GM12878 (cell line): ENCODE data around the gene CCDC177. TPM values are rescaled to one million over a fixed set of nuclear protein-coding genes. Genes with fewer than 3 reads are reported as not detected.
A peak's percentile ranks its signal among the peaks of the same experiment; 100 is the strongest.

ENCODE experiments used
- BCL3 ChIP-seq: IDR thresholded peaks from 2 replicates; pipeline ENCODE4 v1.6.1; 2011; ENCODE audit warnings: borderline replicate concordance, low read depth, mild to moderate bottlenecking, moderate library complexity, low read length; ENCODE audit not compliant: insufficient read depth, poor library complexity, severe bottlenecking
- IRF3 ChIP-seq: fragments of 450-650 bp; IDR thresholded peaks from 2 replicates; pipeline ENCODE4 v1.6.1; 2014; ENCODE audit warnings: mild to moderate bottlenecking
- REST ChIP-seq: IDR thresholded peaks from 2 replicates; pipeline ENCODE4 v1.6.1; 2012; ENCODE audit warnings: mild to moderate bottlenecking, low read depth, low read length
- ZNF622 ChIP-seq: fragments of 450-650 bp; IDR thresholded peaks from 2 replicates; pipeline ENCODE4 v1.6.1; 2017; ENCODE audit warnings: mild to moderate bottlenecking, inconsistent platforms
- polyA plus RNA-seq, 11 experiments: library from polyadenylated mRNA; depleted of rRNA in 4 of 11; unstranded in 6 of 11; stranded (reverse) in 5 of 11; fragments of >200 nt; fragmentation: Nextera tagmentation in 4 of 11; fragmentation: Illumina TruSeq in 1 of 11; extraction: Ambion mirVana in 4 of 11; extraction: Trizol in 1 of 11; gene quantifications; 1 replicate in 1 of 11; 2 replicates in 10 of 11; pipeline versions ENCODE4 v1.2.1 to v1.2.3, GENCODE V29; 2011 to 2016; ENCODE audit warnings: inconsistent platforms in 2 of 11, missing spikeins in 2 of 11, low read depth in 1 of 11
- total RNA-seq, 4 experiments: library from RNA; depleted of rRNA in 3 of 4; stranded (reverse); fragments of >200 nt in 3 of 4; fragmentation: Illumina TruSeq in 1 of 4; extraction: Trizol in 1 of 4; gene quantifications; 2 replicates each; pipeline versions ENCODE4 v1.2.1 to v1.2.3, GENCODE V29; 2013 to 2021

Gene CCDC177
- total and polyA plus RNA-seq, 10 of the 15 experiments (the other 5 are each of a cell fraction or from before 2014, with no cell fraction given), result not detected

- TF ChIP-seq BCL3 (peak; percentile 93), REST (no peak), IRF3 (no peak), ZNF622 (no peak)
Measured at GRCh38 chr14:69615496-69616407, 41.1 kb upstream of the CCDC177 start (continued).
